HG02852 (cell line): ENCODE results near the gene CHST11.

Source experiments
- ATAC-seq: cut with Tn5 transposase; IDR thresholded peaks from one replicate; pipeline ENCODE4 v1.9.1; 2021; ENCODE audit warnings: mild to moderate bottlenecking, moderate library complexity; ENCODE audit not compliant: unreplicated experiment

CHST11 gene

GRCh38 chr12:104643093-104643818 is 186.5 kb downstream of the CHST11 start:
- no peak for ATAC-seq

GRCh38 chr12:104643819-104644669 is 187.3 kb downstream of the CHST11 start:
- ATAC-seq: no peak

GRCh38 chr12:104648756-104649155 is 192.0 kb downstream of the CHST11 start:
- ATAC-seq: no peak

- no peak for ATAC-seq
Measured at GRCh38 chr12:104649217-104649824, 192.6 kb downstream of the CHST11 start.

GRCh38 chr12:104649921-104650320 is 193.2 kb downstream of the CHST11 start:
- ATAC-seq: no peak

GRCh38 chr12:104650541-104650940 is 193.8 kb downstream of the CHST11 start:
- ATAC-seq: no peak

GRCh38 chr12:104651811-104652210 is 195.1 kb downstream of the CHST11 start:
- ATAC-seq: no peak

GRCh38 chr12:104652358-104652757 is 195.6 kb downstream of the CHST11 start:
- ATAC-seq: no peak

- ATAC-seq: no peak
Measured at GRCh38 chr12:104652910-104653309, 196.2 kb downstream of the CHST11 start.

GRCh38 chr12:104653730-104654664 is 197.2 kb downstream of the CHST11 start:
- ATAC-seq: no peak

- ATAC-seq: no peak
Measured at GRCh38 chr12:104654665-104655609, 198.2 kb downstream of the CHST11 start.

- ATAC-seq: no peak
Measured at GRCh38 chr12:104656383-104656782, 199.6 kb downstream of the CHST11 start.

GRCh38 chr12:104656921-104657320 is 200.2 kb downstream of the CHST11 start:
- ATAC-seq: no peak

GRCh38 chr12:104657726-104658484 is 201.2 kb downstream of the CHST11 start:
- no peak for ATAC-seq

GRCh38 chr12:104659058-104659457 is 202.3 kb downstream of the CHST11 start:
- ATAC-seq: no peak

GRCh38 chr12:104662203-104662602 is 205.5 kb downstream of the CHST11 start:
- ATAC-seq: no peak

GRCh38 chr12:104662908-104663307 is 206.2 kb downstream of the CHST11 start:
- no peak for ATAC-seq

- ATAC-seq: no peak
Measured at GRCh38 chr12:104664351-104664750, 207.6 kb downstream of the CHST11 start.

GRCh38 chr12:104665296-104665695 is 208.5 kb downstream of the CHST11 start:
- no peak for ATAC-seq
